Activated gamma-delta T cell treated with Interleukin-2 at 50 U/mL for 16 hours (primary cell): Measurements from ENCODE around the gene CWC27.
"Not testable (repeated sequence)": the region's sequence is repeated elsewhere in the genome, so short reads cannot be mapped to it uniquely, and the experiment has no call there.

Source experiments
- DNase-seq: peaks from one replicate; pipeline ENCODE4 v3.0.0-alpha.2; 2020

Gene CWC27

DNA sequence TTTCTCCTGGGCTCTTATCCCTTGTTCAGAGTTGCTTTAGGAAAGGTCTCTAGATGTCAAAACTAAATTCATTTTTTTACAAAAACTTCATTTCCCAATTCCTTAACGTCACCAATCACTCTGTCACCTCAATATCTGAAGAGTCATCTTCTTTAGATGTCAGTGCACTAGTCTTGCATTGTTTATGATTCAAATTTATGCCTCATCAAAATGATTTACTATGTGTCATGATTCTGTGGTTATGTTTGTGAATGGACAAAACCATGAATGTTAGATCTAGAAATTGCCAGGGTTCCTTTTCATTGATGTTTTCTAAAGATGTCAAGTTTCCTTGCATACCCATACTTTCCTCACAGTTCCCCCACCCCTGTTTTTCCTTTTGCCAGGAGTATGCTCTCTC is 21.5 kb downstream of the CWC27 start:
- DNase-seq: no peak

DNA sequence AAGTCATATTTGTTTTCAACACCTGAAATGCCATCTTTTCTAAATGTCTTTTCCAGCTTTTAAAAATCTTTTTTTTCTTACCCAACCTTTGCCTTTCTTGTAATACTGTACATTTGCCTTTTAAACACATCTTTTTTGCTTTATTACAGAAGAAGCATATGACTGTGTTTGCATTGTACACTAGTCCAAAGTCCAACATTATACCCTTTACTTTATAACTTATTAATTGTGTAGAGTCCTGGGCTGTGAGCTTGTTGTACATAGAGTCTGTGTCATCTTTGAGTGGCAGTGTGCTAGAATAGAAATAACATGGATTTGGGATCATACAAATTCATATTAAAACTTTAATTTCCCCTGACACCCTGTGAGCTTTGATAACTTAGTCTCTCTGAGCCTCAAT is 23.7 kb downstream of the CWC27 start:
- no peak for DNase-seq

DNA sequence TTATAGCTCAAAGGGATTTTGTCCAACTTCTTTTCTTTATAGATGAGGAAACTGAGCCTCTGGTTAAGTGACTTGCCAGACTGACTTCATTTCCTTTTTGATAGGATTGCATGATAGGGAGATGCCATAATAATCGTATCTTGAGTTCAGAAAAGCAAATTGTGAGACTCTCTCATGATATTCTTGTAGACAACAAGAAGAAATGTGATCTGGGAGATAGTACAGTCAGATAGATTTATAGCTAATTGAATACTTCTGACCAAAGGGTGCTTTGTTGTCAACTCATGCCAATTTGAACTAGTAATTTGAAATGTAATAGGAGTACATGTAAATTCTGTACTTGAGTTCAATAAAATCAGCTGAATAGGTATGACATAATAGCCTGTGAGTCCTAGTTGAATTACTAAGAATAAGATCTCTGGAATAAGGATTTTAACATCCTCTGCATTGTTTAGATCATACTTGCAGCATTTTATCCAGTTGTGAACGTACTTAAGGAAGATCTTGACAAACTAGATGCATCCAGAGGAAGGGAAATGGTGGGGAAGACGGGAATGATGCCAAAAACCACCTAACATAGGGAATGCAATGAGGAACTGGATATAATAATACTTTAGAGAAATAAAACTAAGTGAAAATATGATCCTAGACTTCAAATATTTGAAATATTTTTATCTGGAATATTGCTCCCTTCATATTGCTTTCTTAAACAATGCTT is 25.5 kb downstream of the CWC27 start:
- no peak for DNase-seq

DNA sequence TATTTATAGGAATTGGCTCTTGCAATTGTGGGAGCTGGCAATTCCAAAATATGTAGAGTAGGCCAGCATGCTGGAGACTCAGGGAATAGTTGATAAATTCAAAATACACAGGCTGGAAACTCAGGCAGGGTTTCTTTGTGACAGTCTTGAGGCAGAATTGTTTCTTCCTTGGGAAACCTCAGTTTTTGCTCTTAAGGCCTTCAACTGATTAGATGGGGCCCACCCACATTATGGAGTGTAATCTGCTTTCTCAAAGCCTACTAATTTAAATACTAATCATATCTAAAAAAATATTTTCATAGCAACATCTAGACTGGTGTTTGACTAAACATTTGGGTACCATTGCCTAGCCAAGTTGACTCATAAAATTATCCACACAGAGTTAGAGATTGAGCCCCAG is 27.6 kb downstream of the CWC27 start:
- no peak for DNase-seq

DNA sequence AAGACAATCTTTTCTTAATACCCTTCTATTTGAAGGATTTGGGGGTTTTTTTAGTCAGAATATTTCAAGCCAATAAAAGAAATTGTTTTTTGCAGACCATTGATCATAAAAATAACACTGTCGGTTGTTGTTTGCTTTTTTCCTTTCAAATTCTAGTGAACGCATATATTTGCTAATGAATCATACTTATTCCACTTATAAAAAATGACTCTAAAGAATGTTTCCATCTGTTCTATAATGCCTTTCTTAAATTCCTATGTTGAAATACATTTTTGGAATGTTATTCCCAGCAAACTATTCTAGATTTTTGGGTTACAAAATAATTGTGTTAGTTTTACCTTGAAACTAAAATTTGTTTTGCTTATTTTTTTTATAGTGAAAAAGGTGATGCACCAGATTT is 32.2 kb downstream of the CWC27 start:
- no peak for DNase-seq

DNA sequence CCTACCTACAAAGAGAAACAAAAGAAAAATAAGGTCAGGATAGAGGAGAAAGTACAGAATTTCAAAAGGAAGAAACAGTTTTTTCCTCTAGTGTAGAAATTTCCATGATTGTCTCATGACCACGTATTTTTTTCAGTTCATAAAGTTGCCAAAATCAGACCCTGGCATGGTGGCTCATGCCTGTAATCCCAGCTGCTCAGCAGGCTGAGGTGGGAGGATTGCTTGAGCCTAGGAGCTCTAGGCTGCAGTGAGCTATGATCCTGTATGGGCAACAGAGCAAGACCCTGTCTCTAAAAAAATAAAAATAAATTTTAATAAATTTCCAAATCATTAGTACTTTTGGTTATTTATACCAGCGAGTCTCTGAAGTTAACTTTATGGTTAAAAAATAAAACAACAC is 37.8 kb downstream of the CWC27 start:
- DNase-seq: no peak

DNA sequence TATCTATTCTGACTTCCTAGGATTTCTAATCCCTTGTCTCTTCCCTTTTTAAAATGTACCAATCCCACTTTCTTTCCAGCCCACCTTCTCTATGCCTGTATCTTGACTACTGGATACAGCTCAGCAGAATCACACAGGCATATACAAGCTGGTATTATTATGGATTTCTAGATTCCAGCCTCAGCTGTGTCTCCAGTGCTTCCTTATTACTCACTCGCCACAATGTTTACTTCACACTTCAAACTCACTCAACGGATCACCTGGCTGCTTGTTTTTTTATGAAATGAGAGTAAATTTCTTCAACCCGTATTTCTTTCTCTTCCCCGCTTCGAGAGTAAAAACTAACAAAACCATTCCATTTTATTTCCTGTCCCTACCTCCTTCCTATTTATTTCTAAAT is 38.8 kb downstream of the CWC27 start:
- DNase-seq: no peak

DNA sequence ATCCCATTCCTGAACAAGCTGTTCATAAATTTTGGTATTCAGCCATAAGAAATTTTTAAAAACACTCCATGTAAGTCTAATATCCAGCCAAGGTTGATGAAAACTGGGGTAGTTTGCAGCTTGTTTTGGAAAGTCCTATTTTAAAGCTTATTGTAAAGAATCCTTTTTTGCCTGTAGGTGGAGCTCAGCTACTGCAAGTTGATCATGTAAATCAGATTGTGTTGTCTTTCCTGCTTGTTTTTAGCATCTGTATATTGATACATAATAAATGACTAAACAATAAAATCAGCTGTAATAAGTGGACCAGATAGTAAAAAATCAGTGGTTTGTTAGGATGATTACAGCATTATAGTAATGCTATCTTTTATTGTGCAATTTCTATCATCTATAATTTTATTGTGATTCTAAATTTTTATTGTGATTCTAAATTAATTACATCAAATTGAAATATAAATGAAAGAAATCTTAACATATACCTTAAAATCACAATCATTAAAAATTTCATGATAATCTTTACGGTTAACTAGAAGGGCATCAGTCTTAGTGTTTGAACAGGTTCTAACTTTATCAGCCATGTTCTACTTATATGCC is 42.4 kb downstream of the CWC27 start:
- peak; percentile 4 for DNase-seq

DNA sequence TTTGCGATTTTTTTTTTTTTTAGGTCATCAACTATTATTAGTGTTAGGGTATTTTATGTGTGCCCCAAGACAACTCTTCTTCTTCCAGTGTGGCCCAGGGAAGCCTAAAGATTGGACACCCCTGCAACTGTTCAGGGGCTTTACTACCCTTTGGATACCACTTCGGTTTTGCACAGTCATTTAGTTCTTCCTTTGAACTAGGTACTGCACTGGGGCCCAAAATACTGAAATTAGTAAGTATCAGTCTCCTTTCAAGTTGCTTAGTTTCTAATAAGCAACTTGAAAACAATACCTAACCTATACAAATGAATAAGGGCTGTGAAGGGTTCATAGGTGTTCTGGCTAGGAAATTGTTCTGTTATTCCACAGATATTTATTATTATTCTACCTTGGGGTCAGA is 45.3 kb downstream of the CWC27 start:
- no peak for DNase-seq

DNA sequence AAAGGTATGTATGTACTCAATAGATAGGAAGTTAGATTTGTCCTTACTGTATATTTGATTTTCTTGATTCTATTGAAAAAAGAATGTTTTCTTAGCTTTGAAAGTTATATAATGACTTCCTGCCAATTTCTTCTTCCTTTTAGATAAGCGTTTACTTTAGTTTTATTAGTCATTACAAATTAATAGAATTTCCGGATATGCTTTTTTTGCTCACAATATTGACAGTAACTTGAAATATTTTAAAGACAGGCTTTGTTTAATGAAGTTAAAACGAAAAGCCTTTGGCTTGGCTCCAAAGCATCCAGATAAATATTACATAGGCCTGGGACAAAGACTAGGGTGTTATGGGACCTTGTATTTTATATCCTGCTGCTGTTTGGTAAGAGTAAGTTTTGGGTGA is 49.5 kb downstream of the CWC27 start:
- DNase-seq: no peak

DNA sequence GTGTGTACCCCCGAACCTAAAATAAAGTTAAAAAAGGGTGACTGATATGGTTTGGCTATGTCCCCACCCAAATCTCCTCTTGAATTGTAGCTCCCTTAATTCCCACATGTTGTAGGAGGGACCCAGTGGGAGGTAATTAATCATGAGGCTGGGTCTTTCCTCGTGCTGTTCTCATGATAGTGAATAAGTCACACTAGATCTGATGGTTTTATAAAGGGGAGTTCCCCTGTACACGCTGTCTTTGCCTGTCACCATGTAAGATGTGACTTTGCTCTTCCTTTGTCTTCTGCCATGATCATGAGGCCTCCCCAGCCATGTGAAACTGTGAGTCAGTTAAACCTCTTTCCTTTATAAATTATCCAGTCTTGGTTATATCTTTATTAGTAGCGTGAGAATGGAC is 50.6 kb downstream of the CWC27 start:
- not testable (repeated sequence) for DNase-seq

DNA sequence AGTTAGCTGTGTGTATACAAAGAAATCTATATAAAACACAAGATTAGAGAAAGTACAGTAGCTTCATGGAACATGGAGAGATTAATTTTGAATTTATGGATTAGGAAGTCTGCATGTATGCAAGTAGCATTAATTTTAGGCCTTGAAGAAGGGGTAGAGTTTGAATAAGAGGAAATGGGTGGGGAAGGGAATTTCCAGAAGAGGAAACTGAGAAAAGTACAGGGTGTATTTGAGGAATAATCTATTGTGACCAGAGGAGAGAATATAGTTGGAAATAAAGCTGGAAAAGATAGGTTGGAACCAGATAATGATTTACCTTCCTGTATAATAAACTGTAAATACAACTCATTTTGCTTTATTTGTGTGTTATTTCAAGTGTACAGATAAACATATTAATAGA is 53.6 kb downstream of the CWC27 start:
- DNase-seq: no peak

DNA sequence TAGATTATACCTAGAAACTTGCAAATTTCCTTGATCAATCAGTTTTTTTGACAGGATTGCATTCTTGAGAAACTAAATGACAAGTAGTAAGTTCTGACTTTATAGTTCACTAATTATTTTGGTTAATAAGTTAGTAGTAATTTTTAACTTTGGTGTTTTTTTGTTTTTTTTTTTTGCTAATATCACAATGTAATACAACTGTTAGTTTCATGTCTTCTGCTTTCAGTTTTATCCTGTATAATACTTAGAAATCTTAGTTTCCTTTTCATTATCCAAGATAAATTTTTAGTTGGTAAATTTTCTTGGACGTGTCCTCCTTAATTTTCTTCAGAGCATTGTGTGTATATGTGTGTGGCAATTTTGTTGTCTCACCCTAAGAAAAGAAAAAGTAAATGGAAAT is 57.8 kb downstream of the CWC27 start:
- DNase-seq: no peak

DNA sequence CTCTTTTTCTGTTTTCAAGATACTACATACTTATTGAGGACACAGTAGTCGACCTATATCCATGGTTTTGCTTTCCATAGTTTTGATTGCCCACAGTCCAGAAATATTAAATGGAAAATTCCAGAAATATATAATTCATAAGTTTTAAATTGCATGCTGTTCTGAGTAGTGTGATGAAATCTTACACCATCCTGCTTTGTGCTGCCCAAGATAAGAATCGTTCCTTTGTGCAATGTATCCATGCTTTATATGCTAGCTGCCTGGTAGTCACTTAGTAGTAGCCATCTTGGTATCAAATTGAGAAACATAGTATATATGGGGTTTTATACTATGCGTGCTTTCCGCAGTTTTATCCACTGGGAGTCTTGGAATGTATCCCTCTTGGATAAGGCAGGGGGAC is 59.0 kb downstream of the CWC27 start:
- DNase-seq: no peak

DNA sequence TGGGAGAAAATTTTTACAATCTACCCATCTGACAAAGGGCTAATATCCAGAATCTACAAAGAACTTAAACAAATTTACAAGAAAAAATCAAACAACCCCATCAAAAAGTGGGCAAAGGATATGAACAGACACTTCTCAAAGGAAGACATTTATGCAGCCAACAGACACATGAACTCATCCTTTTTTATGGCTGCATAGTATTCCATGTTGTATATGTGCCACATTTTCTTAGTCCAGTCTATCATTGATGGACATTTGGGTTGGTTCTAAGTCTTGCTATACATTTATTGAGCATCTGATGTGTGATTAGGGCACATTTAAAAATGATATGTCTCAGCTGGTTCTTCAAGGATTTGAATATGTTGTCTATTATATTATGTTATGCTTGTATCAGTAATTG is 61.9 kb downstream of the CWC27 start:
- DNase-seq: not testable (repeated sequence)

DNA sequence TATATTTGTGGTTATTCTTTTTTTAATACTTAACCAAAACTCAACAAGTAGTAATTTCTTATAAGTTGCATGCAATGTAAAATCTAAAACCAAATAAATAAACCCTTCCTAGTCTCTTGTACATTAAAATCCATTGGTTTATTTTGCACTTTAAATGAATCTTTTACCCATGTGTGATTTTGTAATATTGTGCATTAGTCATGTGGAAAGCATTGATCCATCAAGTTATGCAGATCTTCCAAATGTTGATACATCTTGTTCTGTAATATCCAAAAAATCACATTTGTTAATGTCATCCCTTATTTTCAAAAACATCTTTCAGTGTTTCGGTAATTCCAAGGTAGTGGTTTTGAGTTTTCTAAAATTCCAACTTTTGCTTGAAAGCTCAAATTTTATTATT is 63.3 kb downstream of the CWC27 start:
- no peak for DNase-seq

DNA sequence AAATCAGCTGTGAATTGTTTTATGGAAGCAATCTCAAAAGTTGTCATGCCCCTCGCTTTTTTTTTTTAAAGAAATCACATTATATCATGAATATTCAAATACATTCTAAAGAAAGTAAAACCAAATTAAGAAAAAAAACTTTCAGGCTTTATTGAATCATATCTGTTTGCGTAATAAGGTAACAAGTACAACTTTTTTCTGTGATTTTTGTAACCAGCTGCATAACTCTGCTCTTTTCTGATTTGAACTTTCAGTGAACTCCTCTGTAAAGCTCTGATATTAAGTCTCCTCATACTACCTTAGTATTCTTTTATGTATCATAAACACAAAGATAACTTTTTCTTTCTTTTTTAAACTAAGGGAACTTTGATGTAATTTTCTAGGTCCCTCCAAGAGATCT is 65.3 kb downstream of the CWC27 start:
- DNase-seq: no peak

DNA sequence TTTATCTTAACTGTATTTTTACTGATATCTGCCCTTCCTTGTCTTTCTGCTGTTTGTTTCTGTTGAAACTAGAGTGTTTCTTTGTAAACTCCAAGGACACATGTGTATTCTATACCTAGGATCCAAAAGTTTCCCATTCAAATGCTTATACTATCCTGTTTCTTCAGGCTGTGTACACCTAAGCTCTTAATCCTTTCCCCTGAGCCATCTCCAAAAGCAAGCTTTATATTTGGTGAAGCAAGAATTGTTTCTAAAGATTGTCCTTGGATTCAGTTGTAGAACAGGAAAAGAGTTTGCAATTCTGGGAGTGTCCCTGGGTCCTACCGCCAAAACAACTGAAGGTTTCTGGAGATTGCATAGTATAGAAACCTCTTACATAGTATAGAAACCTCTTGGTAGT is 65.9 kb downstream of the CWC27 start:
- DNase-seq: no peak

DNA sequence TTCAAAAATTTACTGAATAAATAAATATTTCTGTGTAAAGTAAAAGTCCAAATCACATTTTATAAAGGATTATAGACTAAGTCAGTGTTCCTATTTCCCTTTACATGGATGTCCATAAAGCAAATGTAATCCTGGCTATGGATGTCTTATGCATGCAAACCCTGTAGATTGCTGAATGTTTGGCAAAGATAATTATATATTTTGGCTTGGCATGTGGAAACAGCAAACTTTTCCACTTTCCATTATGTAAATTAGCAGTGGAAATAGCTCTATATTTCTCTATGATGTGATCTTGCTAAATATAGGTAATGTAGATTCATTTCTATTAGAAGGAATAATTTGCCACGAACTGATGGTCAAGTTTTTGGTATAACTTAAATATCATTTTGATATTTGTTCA is 66.5 kb downstream of the CWC27 start:
- no peak for DNase-seq

DNA sequence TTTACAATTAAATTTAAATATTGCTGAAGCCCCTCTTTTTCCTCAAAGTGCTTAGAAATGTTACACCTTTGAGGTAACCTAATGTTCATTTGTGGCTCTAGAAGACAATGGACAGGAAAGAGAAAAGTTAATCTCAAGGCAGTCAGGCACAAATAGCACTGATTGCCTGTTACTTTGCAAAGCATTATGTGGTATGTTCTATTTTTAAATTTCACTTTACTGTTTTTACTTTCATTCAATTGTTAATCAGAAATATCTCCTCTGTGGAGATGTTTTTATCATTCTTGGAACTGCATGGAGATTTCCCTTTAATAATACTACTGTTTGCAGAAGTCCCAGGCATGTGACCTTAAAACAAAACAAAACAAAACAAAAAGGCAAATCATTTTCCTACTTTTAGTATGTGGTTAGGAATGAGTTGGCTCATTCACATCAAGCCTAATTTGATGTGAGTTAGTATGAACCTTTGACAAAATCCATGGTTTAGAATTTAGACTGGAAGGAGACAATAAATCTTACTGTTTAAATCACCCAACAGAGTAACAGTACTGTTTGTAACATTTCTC is 67.5 kb downstream of the CWC27 start:
- no peak for DNase-seq

DNA sequence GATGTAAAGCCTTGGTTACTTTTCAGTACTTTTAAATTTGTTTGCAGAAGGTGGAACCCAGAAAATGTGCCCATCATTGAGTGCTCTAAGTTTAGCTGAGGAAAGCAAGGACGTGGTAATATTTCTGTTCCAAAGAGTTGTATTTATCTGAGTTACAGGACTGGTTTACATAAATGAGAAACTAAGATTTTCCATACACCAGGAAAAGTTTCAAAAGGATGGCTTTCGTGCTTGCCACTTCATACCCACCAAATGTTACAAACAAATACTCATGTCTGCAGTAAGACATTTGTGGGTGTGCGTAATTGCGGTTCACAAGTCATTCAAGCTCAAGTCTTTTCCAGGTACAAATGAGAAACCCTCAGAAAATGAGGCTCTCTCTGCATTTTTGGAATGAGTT is 68.1 kb downstream of the CWC27 start:
- DNase-seq: no peak

DNA sequence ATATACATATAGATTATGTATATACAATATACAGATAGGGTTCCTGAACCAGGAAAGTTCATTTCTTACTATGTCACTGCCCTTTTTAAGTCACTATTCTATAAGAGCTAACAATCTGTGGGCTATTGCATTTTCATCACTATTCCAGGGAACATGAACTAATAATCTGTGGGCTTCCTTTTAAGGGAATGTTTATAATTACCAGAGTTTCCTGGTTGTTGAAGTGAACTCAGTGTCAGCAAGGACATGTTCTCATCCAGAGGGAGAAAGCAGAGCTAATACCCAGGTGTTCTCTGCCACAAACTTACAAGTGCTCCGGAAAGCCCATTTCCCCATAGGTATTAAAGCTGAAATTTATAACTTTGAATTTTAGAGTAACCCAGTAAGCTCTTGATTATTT is 69.6 kb downstream of the CWC27 start:
- DNase-seq: no peak

DNA sequence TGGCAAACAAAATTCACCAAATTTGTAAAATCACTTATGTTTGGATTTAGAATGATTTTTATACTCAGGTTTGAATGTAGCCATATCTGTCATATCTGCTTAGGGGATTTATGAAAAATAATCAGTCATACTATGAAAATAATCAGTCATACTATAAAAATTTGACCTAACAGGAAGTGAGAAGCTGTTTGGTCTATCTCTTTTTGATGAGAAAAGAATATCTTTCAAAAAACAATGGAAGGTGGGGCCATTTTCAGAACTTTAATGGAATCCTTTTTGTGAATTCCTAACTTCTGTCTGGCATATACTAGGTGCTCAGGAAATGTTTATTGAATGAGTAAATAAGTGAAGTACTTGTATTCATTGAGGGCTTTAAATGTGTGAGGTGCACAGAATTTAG is 70.1 kb downstream of the CWC27 start:
- no peak for DNase-seq

DNA sequence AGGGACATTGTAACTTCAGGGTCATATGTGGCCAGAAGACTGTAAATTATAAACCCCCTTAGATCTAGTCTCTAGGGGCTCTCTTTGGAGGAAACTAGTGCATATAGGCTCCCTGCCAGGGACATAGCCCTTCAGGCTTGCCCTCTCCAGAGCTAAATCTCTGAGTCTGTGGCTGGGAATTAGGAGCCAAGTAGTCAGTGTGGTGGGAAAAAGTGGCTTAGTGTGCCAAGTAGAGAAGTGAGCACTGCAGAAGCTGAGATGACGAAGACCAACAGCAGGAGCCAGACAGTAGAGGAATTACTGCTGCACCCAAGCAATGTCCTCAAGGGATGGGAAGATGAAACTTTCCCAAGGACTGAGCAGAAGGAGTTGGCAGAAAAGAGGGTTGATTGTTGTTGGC is 71.2 kb downstream of the CWC27 start:
- no peak for DNase-seq

DNA sequence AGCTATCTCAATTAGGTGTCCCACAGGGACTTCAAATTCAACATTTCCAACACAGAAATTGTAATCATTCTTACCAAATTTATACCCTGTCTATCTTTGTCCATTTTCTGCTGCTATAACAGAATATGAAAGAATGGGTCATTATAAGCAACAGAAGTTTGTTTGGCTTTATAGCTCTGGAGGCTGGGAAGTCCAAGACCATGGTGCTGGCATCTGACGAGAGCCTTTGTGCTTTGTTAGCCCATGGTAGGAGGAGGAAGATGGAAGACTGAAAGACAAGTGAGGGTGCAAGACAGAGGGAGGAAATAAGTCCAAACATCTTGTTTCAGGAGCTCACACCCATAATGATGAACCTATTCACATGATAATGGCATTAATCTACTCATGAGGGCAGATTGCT is 72.2 kb downstream of the CWC27 start:
- no peak for DNase-seq
